Right hindlimb (tissue), 1 donor: ENCODE results near the gene IZUMO4.
A peak's percentile ranks its signal among the peaks of the same experiment; 100 is the strongest.

Source experiments
- DNase-seq: peaks from one replicate; pipeline ENCODE4 v3.0.0-alpha.2; 2018

The IZUMO4 gene, protein sequence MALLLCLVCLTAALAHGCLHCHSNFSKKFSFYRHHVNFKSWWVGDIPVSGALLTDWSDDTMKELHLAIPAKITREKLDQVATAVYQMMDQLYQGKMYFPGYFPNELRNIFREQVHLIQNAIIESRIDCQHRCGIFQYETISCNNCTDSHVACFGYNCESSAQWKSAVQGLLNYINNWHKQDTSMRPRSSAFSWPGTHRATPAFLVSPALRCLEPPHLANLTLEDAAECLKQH

DNA sequence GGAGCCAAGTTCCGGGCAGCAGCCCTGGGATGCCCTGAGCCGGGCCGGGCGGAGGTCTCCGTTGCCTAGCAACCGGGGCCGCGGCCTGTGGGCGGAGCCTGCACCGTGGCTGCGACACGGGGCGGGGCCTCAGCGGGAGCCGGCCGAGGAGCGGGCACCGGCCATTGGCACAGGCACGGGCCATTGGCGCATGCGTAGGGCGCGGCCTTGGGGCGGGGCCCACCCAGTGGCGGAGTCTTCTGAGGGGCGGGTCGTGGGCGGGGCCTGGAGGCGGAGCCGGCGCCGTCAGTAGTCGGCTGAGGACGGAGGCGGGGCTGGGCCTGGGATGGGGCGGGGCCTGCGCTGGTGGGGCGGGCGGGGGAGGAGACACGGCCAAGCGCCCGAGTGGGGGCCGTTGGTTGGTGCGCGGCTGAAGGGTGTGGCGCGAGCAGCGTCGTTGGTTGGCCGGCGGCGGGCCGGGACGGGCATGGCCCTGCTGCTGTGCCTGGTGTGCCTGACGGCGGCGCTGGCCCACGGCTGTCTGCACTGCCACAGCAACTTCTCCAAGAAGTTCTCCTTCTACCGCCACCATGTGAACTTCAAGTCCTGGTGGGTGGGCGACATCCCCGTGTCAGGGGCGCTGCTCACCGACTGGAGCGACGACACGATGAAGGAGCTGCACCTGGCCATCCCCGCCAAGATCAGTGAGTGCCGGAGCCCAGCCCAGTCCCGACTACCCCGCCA, at the start of gene IZUMO4:
TSS of gene IZUMO4 (plus strand) at position 436 of the 723 bp plus-strand sequence. CDS start at position 467, 31 bp downstream.
- DNase-seq: peak; percentile 99

DNA sequence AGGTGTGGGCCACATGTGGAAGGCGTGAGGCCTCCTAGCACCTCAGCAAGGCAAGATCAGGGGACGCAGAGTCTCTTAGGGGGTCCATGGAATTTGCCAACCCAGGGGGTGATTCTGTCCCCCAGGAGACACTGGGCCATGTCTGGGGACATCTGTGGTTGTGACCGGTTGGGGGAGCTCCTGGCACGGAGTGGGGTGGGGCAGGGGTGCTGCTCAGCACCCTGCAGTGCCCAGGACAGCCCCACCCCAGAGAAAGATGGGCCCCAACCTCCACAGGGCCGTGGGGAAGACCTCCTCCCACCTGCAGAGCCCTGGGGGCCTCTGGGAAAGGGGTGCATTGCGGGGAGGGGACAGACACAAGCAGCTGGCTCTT, 49.7 kb upstream of the IZUMO4 start:
- no peak for DNase-seq

DNA sequence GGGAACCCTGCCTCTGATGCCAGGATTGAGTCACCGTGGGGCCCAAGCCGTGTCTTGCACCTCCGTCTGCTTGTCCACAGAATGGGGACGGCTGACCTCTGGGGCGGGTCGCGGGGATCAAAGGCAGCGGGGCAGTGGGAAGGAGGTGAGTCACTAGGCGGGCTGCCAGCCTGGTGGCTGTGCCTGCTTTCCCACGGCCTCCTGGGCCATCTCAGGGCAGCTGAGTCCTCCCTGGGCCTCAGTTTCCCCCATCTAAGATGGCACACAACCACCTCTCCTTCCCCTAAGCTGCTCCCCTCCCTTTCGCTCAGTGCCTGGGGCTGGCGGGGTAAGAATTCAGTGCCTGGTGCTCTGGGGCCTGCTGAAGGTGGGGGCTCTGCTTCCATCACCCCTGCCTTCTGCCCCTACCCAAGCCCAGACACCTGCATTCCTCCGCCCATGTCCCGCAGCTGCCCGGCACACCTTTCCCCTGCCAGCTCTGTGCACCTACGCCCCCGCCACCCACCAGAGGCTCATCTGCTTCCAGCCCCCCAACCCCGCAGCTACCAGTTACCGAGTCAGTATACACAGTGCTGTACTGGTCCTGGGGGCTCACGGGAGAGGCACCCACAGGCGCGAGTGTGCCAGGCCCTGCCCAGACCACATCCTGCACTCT, 49.1 kb upstream of the IZUMO4 start:
- DNase-seq: no peak

DNA sequence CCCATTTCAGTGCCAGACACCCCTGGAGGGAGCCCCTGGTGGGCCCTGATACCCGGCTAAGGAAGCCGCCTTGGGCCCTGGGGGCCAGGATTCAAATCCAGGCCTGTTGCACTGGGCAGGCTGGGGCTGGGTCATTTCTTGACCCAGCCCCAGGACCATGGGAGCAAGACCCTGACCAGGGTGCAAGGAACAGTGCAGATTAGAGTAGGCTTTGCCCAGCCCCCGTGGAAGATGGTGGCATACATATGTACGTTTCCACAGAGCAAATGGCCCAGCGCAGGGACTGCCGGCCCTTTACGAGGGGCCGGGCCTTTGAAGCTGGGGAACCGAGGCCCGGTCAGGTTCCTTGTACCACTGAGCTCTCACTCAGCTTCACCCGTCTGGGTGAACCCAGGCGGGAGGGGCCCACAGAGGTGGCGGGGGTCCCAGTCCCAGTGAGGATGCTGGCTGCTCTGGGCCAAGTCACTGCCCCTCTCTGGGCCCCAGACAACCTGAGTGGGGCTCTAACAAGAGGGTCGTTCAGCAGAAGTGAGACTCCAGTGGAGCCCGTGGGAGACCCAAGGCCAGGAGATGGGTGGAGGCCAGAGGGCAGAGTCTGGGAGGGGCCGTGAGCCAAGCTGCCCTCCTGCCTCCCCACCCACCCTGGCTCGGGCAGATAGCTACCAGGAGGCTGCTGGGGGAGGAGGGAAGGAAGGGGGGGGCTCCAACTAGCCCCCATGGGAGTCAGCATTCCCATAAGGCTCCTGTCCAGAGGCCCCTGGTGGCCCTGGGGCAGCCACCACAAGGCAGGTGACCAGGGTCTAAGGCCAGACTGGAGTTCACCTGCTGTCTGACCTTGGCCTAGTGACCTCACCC, 48.4 kb upstream of the IZUMO4 start:
- DNase-seq: no peak

DNA sequence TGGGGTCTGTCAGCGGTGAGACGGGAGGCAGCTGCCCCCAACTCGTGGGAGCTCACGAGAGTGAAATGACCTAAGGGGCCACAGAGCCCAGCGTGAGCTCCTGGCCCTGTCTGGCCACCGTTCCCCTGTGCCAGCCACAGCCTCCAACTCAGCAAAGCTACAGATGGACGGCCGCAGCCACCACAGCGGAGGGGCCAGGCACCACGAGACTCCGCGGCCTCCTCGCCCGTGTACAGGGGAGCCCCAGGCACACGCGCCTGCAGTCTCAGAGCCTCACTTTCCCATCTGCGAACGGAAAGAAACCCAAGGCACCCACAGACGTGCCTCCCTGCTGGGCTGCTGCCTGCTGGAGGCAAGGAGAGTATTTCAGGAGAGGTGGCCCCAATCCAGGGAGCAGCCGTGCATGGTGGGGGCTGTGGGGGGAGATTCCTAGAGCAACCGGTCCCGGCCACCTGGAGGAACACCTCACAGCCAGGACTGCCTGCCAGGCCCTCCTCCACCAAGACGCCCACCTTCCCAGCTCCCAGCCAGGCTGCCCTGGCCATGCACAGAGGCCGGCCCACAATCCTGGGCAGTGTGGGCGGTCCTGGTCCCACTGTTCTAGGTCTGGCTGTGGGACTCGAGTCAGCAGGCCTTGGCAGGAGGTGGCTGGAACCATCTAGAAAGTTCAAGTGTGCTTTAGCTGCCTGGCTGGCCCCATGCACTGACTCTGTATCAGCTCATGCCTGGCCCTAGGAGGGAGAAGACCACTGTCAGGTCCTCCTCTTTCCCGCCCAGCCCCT, 47.6 kb upstream of the IZUMO4 start:
- DNase-seq: peak; percentile 40

DNA sequence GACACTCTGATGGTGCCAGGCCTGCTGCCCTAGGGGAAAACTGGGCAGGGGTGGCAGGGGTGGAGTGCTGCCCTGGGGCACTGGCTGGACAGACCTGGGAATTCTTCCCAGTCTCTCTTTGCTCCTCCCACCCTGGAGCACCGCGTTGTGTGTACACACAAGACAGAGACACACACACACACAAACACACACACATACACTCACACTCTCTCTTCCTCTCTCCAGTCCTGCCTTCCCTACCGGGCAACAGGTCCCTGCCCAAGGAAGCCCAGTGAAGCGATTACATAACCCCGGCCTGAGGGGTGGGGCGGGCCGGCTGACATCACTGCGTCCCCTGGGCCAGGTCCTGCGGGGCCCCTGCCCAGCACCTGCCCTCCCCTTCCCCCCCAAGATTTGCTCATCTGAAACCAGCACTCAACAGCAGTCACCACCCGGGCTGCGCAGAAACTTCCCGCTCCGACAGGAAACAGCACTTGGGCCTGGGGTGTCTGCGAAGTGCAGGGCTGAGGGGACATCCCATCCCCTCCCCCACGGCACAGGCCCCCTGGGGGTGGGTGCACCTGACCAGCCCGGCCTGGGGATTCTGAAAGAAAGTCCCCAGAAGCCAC, 46.9 kb upstream of the IZUMO4 start:
- DNase-seq: peak; percentile 77

DNA sequence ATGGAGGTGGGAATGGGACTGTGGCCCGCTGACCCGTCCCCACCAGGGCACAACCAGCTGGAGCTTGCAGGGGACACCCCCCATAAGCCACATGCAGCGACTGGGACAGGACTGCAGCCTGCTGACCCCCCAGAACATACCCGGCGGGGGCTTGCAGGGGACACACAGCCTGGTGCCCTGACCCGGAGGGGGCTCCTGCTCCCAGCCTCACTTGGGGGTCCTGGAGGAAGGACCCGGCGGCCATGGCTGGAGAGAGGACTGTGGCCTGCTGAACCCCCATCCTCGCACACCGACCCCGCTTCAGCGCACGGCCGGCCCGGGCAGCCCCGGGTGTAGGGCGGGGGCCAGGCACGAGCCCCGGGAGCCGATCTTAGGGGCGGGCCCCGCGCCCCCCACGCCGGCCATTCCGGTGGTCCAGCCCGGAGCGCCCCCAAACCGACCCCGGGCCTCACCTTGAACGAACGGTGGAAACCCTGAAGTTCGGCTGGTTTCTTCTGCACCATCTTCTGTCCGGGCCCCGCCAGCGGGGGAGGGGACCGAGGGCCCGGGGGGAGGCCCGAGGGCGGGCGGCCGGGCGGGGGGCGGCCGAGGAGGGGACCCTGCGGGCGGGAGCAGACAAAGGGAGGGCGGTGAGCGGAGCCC, 46.2 kb upstream of the IZUMO4 start:
- DNase-seq: no peak

DNA sequence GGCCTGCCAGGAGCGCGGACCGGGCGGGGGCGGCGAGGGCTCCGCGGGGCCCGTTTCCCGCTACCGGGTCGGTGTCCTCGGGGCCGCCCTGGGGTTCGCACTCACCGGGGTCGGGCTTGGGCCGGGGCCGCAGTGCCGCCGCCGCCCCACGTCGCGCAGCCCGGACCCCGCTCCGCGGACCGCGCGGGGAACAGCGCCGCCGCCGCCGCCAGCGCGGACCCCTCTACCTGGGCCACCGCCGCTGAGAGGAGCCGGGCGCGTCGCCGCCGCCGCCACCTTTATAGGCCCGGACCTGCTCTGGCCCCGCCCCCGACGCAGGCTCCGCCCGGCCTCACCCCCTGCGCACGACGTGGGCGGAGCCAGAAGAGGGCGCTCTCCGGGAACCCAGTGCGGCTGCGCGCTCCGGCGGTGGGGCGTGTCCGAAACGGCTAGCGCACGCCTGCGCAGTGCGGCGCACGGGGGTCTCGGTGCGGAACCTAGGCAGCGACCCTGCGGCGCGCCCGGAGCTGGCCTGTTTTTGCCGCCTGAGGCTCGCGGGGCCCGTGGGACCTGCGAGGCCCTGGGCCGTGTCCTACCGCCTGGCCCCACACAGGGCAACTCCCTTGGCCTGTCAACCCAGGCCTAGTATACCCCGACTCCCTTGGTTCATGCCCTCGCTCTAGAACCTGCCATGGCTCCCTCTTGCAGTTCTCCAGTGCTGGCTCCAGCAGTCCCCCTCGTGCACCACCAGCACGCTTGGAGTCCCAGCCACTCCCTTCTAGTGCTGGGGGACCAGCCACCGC, 45.5 kb upstream of the IZUMO4 start, which contains the start of gene MKNK2:
TSS of gene MKNK2 (minus strand) at position 254 of the 782 bp plus-strand sequence. CDS start 393 bp downstream, outside the sequence.
- DNase-seq: peak; percentile 94

DNA sequence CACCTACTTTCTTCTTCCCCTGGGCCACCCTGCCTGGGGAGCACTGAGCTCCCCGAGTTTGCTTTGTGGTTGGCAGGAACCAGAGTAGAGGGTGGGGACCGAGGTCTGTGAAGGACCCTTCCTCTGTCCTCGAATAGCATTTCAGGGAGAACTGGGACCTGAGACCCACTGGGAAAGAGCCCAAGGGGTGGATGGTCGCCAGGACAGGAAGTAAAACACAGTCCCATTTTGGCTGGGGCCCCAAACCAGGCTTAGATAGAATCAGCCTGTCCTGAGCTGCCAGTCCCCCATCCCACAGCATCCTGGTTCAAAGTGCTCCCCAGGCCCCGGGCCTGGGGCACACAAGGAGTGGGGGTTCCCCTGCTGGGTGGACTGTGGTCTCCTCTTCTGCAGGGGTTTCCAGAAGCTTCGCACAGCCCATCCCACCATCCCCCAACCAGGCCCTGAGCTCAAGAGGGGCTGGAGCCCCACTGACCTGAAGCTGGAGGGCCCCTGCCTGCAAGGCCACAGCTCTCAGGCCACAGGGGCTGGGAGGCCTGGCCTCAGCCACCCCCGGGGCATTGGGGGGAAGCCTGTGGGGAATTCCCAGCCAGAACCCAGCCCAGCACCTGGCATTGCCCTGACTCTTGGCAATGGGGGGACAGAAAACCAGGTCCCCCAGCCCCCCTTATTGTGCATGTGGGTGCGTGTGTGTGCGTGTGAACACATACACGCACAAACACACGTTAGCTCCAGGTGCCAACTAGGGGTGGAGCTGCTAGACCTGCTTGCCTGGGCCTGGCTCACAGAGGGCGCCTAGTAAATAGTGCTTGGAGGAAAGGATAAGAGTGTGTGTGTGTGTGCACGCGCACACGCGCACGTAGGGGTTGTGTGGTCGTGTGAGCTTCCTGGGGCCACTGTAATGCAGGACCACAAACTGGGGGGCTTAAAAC, 44.7 kb upstream of the IZUMO4 start:
- DNase-seq: peak; percentile 49

DNA sequence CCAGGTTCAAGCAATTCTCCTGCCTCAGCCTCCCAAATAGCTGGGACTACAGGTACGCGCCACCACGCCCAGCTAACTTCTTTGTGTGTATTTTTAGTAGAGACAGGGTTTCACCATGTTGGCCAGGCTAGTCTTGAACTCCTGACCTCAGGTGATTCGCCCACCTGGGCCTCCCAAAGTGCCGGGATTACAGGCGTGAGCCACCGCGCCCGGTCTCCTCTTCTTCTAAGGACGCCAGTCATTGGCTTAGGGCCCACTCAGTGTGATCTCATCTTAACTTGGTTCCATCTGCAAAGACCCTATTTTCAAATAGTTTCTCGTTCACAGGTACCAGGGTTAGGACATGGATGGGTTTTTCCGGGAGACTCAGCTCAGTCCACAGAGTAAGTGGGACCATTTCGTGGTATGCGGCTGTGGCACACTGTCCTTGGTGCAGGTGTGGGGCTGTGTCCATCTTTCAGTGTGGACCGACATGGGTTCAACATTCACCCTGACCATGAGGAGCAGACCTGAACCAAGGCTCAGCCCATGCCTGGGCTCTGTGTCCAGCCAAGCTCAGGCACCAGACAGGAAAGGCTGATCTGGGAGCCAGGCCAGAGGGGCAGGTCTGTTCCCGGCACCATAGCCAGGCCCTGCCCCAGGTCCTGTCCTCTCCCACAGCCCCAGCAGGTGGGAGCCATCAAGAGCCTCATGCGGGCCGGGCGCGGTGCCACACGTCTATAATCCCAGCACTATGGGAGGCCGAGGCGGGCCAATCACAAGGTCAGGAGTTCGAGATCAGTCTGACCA, 42.9 kb upstream of the IZUMO4 start:
- DNase-seq: peak; percentile 42

DNA sequence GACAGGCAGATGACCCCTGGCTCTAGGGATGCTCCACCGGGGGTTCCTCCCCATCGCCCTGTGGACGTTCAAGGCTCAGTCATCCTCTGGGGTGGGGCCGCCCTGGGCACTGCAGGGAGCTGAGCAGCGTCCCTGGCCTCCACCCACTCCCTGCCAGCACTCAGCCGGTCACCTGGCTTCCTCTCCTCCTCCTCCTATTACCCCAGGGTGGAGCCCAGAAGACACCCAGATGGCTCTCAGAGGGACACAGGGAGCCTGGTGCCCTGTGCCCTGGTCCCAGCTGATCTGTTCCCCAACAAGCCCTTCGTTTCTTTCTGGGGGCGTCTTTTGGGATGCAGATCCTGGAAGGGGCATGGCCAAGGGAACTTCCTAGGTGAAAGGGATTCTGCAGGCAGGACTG, 42.0 kb upstream of the IZUMO4 start:
- DNase-seq: no peak

DNA sequence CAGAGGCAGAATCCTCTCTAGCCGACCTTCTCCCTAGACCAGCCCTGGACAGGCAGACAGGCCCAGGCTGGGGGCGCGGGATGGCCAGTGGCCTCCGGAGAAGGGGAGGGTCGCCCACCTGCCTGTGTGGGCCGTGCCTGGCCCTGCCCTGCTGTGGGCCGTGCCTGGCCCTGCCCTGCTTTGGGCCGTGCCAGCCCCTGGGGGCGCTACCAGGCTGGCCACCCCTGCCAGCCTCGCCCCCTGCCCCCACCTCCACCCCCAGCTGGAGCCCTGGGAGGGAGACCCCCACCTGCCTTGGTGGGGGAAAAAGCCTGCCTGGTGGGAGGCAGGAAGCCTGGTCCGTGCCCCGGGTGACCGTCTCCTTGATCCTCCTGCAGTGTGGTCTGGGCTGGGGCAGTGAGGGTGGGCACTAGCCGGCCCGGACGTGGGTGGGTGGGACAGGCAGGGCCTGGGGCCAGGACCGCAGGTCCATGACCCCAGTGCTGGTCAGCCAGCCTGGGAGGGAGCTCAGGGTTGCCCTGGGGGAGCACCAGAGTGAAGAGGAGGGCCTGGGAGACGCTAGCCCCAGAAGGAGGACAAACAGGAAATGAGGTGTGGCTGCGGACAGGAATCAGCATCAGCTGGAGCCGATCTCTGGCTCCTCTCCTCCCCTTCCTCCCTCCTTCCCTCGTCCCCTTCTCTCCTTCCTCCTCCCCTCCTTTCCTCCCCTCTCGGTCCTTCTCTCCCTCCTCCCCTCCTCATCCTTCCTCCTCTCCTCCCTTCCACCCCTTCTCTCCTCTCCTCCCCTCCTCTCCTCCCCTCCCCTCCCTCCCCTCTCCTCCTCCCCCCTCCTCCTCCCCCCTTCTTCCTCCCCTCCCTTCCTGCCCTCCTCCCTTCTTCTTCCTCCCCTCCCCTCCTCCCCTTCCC, 40.5 kb upstream of the IZUMO4 start:
- DNase-seq: peak; percentile 79

DNA sequence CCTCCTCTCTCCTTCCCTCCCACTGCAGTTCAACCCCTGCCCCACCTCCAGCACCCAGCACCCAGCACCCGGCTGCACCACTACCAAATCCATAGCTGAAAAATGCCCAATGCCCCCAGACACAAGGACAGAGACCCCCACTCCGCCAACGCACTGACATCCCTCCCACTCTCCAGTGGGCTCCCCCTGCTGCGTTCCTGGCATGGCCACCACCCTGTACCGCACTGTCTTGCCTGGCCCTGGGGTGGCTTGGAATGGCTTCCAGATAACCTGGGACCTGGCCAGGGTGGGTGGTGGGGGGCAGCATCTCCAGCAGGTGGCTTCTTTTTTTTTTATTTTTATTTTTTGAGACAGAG, 39.9 kb upstream of the IZUMO4 start:
- DNase-seq: no peak

DNA sequence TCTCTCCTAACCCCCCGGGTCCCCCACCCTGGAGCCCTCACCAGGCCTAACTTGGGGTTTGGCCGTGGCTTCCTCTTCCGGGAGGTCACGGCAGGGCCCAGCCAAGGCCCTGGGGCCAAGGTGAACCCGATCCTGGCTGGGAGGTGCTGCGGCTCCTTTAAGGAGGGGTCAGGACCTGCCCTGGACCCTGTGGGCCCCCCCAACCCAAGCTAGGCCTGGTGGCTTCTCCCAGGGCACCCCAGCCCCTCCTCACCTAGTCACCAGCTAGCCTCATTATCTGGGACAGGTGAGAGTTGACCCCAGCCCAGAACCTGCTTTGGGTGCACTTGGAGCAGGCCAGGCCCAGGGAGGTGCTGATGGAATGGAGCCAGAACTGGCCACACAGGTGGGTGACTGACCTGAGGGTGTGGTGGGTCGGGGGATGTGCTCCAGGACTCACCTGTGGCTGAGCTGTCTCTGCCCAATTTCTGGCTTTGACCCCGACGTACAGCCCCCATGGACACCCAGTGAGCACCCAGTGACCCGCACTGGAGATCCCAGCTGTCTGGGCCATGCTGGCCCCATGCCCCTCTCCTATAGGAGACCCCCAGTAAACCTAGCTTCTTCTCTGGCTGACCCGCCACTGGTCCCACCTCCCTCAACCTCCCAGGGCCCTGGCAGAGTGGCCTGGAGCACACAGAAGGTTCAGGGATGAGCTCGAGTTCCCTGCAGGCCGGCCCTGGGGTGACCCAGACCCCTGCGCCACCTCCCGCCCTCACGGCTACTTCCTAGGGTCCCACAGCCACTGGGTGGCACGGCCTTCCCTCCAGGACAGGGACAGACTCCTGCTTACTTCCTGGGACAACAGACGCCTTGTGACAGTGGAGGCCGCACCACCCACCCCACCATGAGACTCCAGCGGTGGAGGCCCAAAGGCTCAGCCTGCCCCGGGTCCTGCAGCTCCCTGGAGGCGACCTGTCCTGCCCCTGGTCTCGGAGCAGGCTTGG, 38.9 kb upstream of the IZUMO4 start:
- peak; percentile 33 for DNase-seq

DNA sequence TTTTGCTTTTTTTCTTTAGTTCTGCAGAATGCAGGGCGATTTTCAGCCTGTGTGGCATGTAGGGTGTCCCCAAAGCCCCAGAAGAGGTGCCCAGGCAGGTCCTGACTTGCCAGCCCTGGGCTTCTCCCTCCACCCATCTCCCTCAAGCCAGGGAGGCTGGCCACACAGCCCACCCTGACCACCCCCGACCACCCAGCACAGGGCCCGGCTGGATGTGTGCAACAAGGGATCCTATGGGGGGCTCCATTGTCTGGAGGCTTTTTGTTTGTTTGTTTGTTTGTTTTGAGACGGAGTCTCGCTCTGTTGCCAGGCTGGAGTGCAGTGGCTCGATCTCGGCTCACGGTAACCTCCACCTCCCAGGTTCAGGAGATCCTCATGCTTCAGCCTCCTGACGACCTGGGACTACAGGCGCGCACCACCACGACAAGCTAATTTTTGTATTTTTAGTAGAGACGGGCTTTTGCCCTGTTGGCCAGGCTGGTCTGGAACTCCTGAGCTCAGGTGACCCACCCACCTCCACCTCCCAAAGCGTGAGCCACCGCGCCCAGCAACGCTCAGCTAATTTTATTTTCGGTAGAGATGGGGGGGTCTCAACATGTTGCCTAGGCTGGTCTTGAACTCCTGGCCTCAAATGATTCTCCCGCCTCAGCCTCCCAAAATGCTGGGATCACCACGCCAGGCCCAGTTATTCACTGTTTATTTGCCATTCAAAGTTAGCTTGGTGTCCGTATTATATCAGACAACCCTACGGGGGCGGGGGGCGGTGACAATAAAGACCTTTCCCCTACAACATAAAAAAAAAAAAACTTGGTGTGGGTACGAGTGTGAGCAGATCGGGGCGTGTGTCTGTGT, 37.9 kb upstream of the IZUMO4 start:
- no peak for DNase-seq
